Body of pancreas (tissue), 4 donors: Measurements from ENCODE around the gene IFT74. TPM values are rescaled to one million over a fixed set of nuclear protein-coding genes. Genes with fewer than 3 reads are reported as not detected.

Experiments used
- ATAC-seq: fragments of 150-250 bp; one replicate; pipeline ENCODE4 v1.9.1; 2016
- DNase-seq, 4 donors: peaks; one replicate each; pipeline ENCODE4 v3.0.0-alpha.2; 2019
- H3K27ac ChIP-seq, 4 donors: fragments of 200-600 bp; sonication (generic); 1 replicate in 3 of 4; 2 replicates in 1 of 4; pipeline versions ENCODE4 v1.5.1 to v1.6.1; 2016 to 2019; ENCODE audit warnings: mild to moderate bottlenecking in 1 of 4, mixed read lengths in 1 of 4, moderate library complexity in 1 of 4
- H3K27me3 ChIP-seq, 2 donors: fragments of 200-600 bp; sonication (generic); one replicate each; pipeline ENCODE4 v1.6.0; 2016; ENCODE audit warnings: mild to moderate bottlenecking in 1 of 2
- H3K36me3 ChIP-seq, 2 donors: fragments of 200-600 bp; sonication (generic); replicated peaks in 1 of 2; 2 replicates each; pipeline ENCODE4 v1.5.1; 2016; ENCODE audit warnings: low read depth in 2 of 2; ENCODE audit not compliant: insufficient read depth in 1 of 2
- H3K4me1 ChIP-seq: fragments of 200-600 bp; sonication (generic); one replicate; pipeline ENCODE4 v1.6.0; 2016
- H3K4me3 ChIP-seq, 2 donors: fragments of 200-600 bp; sonication (generic); 1 replicate in 1 of 2; 2 replicates in 1 of 2; pipeline ENCODE4 v1.5.1; 2016 to 2019
- H3K9me3 ChIP-seq, 3 donors: fragments of 200-600 bp; sonication (generic); 1 replicate in 2 of 3; 2 replicates in 1 of 3; pipeline ENCODE4 v1.5.1; 2016
- CTCF ChIP-seq, 7 experiments: fragments of 450-650 bp in 4 of 7; fragments of 200-600 bp in 3 of 7; sonication (generic) in 3 of 7; IDR thresholded peaks; one replicate each; pipeline ENCODE4 v1.5.1; 2016 to 2019; ENCODE audit warnings: antibody characterized with exemption in 7 of 7
- POLR2A ChIP-seq, 3 donors: fragments of 450-650 bp; IDR thresholded peaks; one replicate each; pipeline ENCODE4 v1.6.1; 2016; ENCODE audit warnings: antibody characterized with exemption in 3 of 3, mild to moderate bottlenecking in 2 of 3
- WGBS, 2 donors: methylation state at CpG; one replicate each; pipeline ENCODE4 v1.1.5; 2017; 5-methylcytosine and 5-hydroxymethylcytosine counted together
- intact Hi-C: fragments of 100-400 bp; cut with DNase I; formaldehyde crosslinking; loops from one replicate; pipeline ENCODE4 v1.15.1; 2023
- total RNA-seq, 2 donors: library from RNA; depleted of rRNA; stranded (reverse); fragments of >200 nt; gene quantifications; one replicate each; pipeline ENCODE4 v1.1.0, GENCODE V29; 2016

IFT74 gene
- total RNA-seq, 2 donors from 2014 or later = 7.3 to 9.1 TPM

GRCh38 chr9:26928902-26929495 is 27.2 kb upstream of the IFT74 start:
- TF ChIP-seq CTCF (IDR thresholded peaks at IDR 0.05) (no peak), POLR2A (IDR thresholded peaks at IDR 0.05) (no peak)
- no peaks in the 10 kb centered on the region for H3K9me3 ChIP-seq
- H3K36me3 ChIP-seq = peaks cover 0 to 10% of the 10 kb centered on the region in 2 donors
- intact Hi-C loops = no loop called here
- 96 to 97% methylated on average over 8 of the region's 8 CpGs for WGBS, 2 donors
- no peak overlapping the region for H3K27ac ChIP-seq
- no peaks in the 10 kb centered on the region for H3K27me3 ChIP-seq
- ATAC-seq (no peak), DNase-seq (no peak)
- H3K4me1 ChIP-seq = no peaks in the 10 kb centered on the region
- no peak overlapping the region for H3K4me3 ChIP-seq

GRCh38 chr9:26935847-26936246 is 20.4 kb upstream of the IFT74 start:
- H3K4me3 ChIP-seq = no peak overlapping the region
- ATAC-seq = no peak

GRCh38 chr9:26937816-26938371 is 18.3 kb upstream of the IFT74 start:
- DNase-seq (no peak), ATAC-seq (no peak)
- Histone ChIP-seq H3K9me3 (peaks cover 0 to 7% (median 0%) of the 10 kb centered on the region in 3 donors), H3K27ac (no peak overlapping the region), H3K27me3 (no peaks in the 10 kb centered on the region), H3K4me1 (peaks cover 8% of the 10 kb centered on the region), H3K36me3 (no peaks in the 10 kb centered on the region), H3K4me3 (no peak overlapping the region)
- 88 to 98% methylated on average over 3 of the region's 3 CpGs for WGBS, 2 donors
- intact Hi-C loops = no loop called here
- TF ChIP-seq POLR2A (IDR thresholded peaks at IDR 0.05) (no peak), CTCF (IDR thresholded peaks at IDR 0.05) (no peak)

More at GRCh38 chr9:26935847-26936246, 20.4 kb upstream of the IFT74 start:
- intact Hi-C loops = no loop called here
- Histone ChIP-seq H3K36me3 (no peaks in the 10 kb centered on the region), H3K9me3 (peaks cover 0 to 7% (median 0%) of the 10 kb centered on the region in 3 donors), H3K4me1 (peaks cover 8% of the 10 kb centered on the region), H3K27ac (no peak overlapping the region), H3K27me3 (no peaks in the 10 kb centered on the region)
- TF ChIP-seq CTCF (IDR thresholded peaks at IDR 0.05) (no peak), POLR2A (IDR thresholded peaks at IDR 0.05) (no peak)
- DNase-seq = no peak

- TF ChIP-seq CTCF (IDR thresholded peaks at IDR 0.05) = no peak
- no peak for TF ChIP-seq POLR2A (IDR thresholded peaks at IDR 0.05)
Observed at GRCh38 chr9:26939955-26940711, 16.1 kb upstream of the IFT74 start.

More at GRCh38 chr9:26939955-26940711, 16.1 kb upstream of the IFT74 start:
- Histone ChIP-seq H3K4me1 (peaks cover 16% of the 10 kb centered on the region), H3K36me3 (no peaks in the 10 kb centered on the region), H3K4me3 (no peak overlapping the region), H3K27me3 (no peaks in the 10 kb centered on the region), H3K9me3 (peaks cover 0 to 7% (median 0%) of the 10 kb centered on the region in 3 donors), H3K27ac (no peak overlapping the region)
- DNase-seq (no peak), ATAC-seq (no peak)
- intact Hi-C loops = no loop called here
- WGBS, 2 donors = 76 to 82% methylated on average over 3 of the region's 3 CpGs
